PC-9 (cell line): ENCODE data around the gene CLPTM1L. TPM values are rescaled to one million over a fixed set of nuclear protein-coding genes. Genes with fewer than 3 reads are reported as not detected.

ENCODE experiments used
- BruUV-seq: library from RNA; stranded (reverse); fragments of 400-500 nt; replicated peaks from 2 replicates; lab custom pipeline; 2021; lab: Mats Ljungman, UMichigan
- CTCF ChIA-PET: fragments of 300-600 bp; sonication (Branson Sonifier 250); formaldehyde crosslinking; loops from one replicate; lab custom pipeline; 2022; ENCODE audit warnings: antibody characterized with exemption; lab: Charles Lee
- POLR2A ChIA-PET: fragments of 300-600 bp; sonication (Branson Sonifier 250); formaldehyde crosslinking; loops from one replicate; lab custom pipeline; 2022; ENCODE audit warnings: antibody characterized with exemption; ENCODE audit not compliant: unreplicated experiment; lab: Charles Lee
- DNase-seq, 2 experiments: peaks; one replicate each; pipeline versions ENCODE4 v3.0.0 to v3.0.0-alpha.2; 2015 to 2022; ENCODE audit warnings: mixed read lengths in 1 of 2
- H2AFZ ChIP-seq: fragments of 200-600 bp; sonication (generic); 2 replicates; pipeline ENCODE4 v1.8.1; 2017; ENCODE audit warnings: antibody characterized with exemption
- H3F3A ChIP-seq: fragments of 200-600 bp; sonication (generic); 2 replicates; pipeline ENCODE4 v1.8.1; 2017; ENCODE audit warnings: antibody characterized with exemption, mild to moderate bottlenecking, low read depth; ENCODE audit not compliant: insufficient read depth
- H3K27ac ChIP-seq: fragments of 200-600 bp; sonication (generic); 2 replicates; pipeline ENCODE4 v1.6.1; 2016; ENCODE audit warnings: mixed run types
- H3K27me3 ChIP-seq: fragments of 200-600 bp; sonication (generic); 2 replicates; pipeline ENCODE4 v1.6.1; 2016; ENCODE audit warnings: low read depth, mixed run types; ENCODE audit not compliant: insufficient read depth
- H3K36me3 ChIP-seq: fragments of 200-600 bp; sonication (generic); 2 replicates; pipeline ENCODE4 v1.6.1; 2016; ENCODE audit warnings: low read depth, mixed run types
- H3K4me1 ChIP-seq: fragments of 200-600 bp; sonication (generic); replicated peaks from 2 replicates; pipeline ENCODE4 v1.6.1; 2016; ENCODE audit warnings: mixed run types; ENCODE audit not compliant: insufficient read depth
- H3K4me2 ChIP-seq: fragments of 200-600 bp; sonication (generic); 2 replicates; pipeline ENCODE4 v1.6.1; 2017; ENCODE audit warnings: mixed run types
- H3K4me3 ChIP-seq: fragments of 200-600 bp; sonication (generic); 2 replicates; pipeline ENCODE4 v1.6.1; 2016; ENCODE audit warnings: mixed run types
- H3K79me2 ChIP-seq: fragments of 200-600 bp; sonication (generic); 2 replicates; pipeline ENCODE4 v1.6.1; 2017; ENCODE audit warnings: low read depth, mixed run types
- H3K9me2 ChIP-seq: fragments of 200-600 bp; sonication (generic); 2 replicates; pipeline ENCODE4 v1.8.1; 2017; ENCODE audit warnings: mild to moderate bottlenecking; ENCODE audit not compliant: insufficient read depth
- H3K9me3 ChIP-seq: fragments of 200-600 bp; sonication (generic); 2 replicates; pipeline ENCODE4 v1.8.1; 2016; ENCODE audit warnings: low read depth; ENCODE audit not compliant: insufficient read depth
- H4K20me1 ChIP-seq: fragments of 200-600 bp; sonication (generic); 2 replicates; pipeline ENCODE4 v1.8.1; 2017; ENCODE audit not compliant: insufficient read depth
- CTCF ChIP-seq: fragments of 200-600 bp; sonication (generic); conservative IDR thresholded peaks from 2 replicates; pipeline ENCODE4 v1.6.1; 2017; ENCODE audit warnings: mixed run types, antibody characterized with exemption, mild to moderate bottlenecking, moderate library complexity
- EZH2 ChIP-seq: fragments of 200-600 bp; sonication (generic); IDR thresholded peaks from 2 replicates; pipeline ENCODE4 v1.8.0; 2017; ENCODE audit warnings: antibody characterized with exemption, low read depth
- intact Hi-C: fragments of 100-400 bp; cut with micrococcal nuclease; formaldehyde crosslinking; loops from one replicate; pipeline ENCODE4 v1.10.0; 2022; ENCODE audit not compliant: unreplicated experiment
- microRNA-seq: library from miRNA; unstranded; fragments of <30 nt; microRNA quantifications from one replicate; pipeline ENCODE4 v1.2.0, GENCODE V29; 2021; ENCODE audit warnings: borderline number of aligned reads, borderline replicate concordance
- total RNA-seq: library from RNA; stranded (reverse); gene quantifications from 2 replicates; pipeline ENCODE4 v1.2.3, GENCODE V29; 2021

CLPTM1L gene
- total RNA-seq, 1 experiment from 2014 or later, result 260 TPM

- intact Hi-C loops, result no loop called here
- Histone ChIP-seq H3K4me1 (no peaks in the 10 kb centered on the region), H3K36me3 (no peaks in the 10 kb centered on the region), H3K79me2 (no peaks in the 10 kb centered on the region), H3F3A (peaks cover 4% of the 10 kb centered on the region; the same call in 1 of the 2 replicates), H2AFZ (no peak overlapping the region), H3K9me2 (no peaks in the 10 kb centered on the region), H3K4me2 (no peak overlapping the region), H4K20me1 (no peaks in the 10 kb centered on the region), H3K9me3 (no peaks in the 10 kb centered on the region), H3K4me3 (no peak overlapping the region), H3K27ac (no peak overlapping the region), H3K27me3 (0 out of 2 replicates have a peak, but pooled peaks cover 5% of the 10 kb centered on the region)
- ChIA-PET CTCF (no interaction called here), POLR2A (no interaction called here)
- TF ChIP-seq EZH2, result no peak
- TF ChIP-seq CTCF, result no peak
- no peak for DNase-seq
- BruUV-seq, result no TSS peak
Measured at GRCh38 chr5:1268056-1268455, 76.8 kb downstream of the CLPTM1L start.

Small RNAs within 50 kb of the gene (microRNA-seq; reads per million reads assigned to microRNA genes)
- not detected for gene MIR4457

Other genes with a start within 250 kb of the CLPTM1L start
- gene SLC12A7, start 233.0 kb downstream of the CLPTM1L start, total RNA-seq, result 174 and 207 TPM in 2 replicates
- gene SLC6A19, start 143.5 kb downstream of the CLPTM1L start, total RNA-seq, result not detected in 2 replicates
- gene SLC6A18, start 119.7 kb downstream of the CLPTM1L start, total RNA-seq, result not detected in 2 replicates
- 0.74 and 2.2 TPM in 2 replicates for gene TERT, start 50.0 kb downstream of the CLPTM1L start, total RNA-seq
- not detected in 2 replicates for gene SLC6A3, start 100.3 kb upstream of the CLPTM1L start, total RNA-seq
- 90.6 and 96.1 TPM in 2 replicates for gene LPCAT1, start 178.9 kb upstream of the CLPTM1L start, total RNA-seq